Prostate gland (tissue), 2 donors: ENCODE measurements around the gene LIN37. TPM values are rescaled to one million over a fixed set of nuclear protein-coding genes. Genes with fewer than 3 reads are reported as not detected.

Source experiments
- DNase-seq: peaks from one replicate; pipeline ENCODE4 v3.0.0-alpha.2; 2019; ENCODE audit warnings: low spot score
- H3K27ac ChIP-seq, 2 donors: fragments of 200-600 bp; sonication (generic); 2 replicates each; pipeline ENCODE4 v1.5.1; 2017 to 2019
- H3K27me3 ChIP-seq: fragments of 200-600 bp; sonication (generic); replicated peaks from 2 replicates; pipeline ENCODE4 v1.5.1; 2019; ENCODE audit not compliant: insufficient read depth
- H3K36me3 ChIP-seq, 2 donors: fragments of 200-600 bp; sonication (generic); 1 replicate in 1 of 2; 2 replicates in 1 of 2; pipeline versions ENCODE4 v1.5.1 to v1.8.1; 2017 to 2019
- H3K4me1 ChIP-seq: fragments of 200-600 bp; sonication (generic); replicated peaks from 2 replicates; pipeline ENCODE4 v1.5.1; 2019
- H3K4me3 ChIP-seq, 2 donors: fragments of 200-600 bp; sonication (generic); 2 replicates each; pipeline ENCODE4 v1.5.1; 2017 to 2019
- H3K9me3 ChIP-seq: fragments of 200-600 bp; sonication (generic); 2 replicates; pipeline ENCODE4 v1.5.1; 2017
- POLR2A ChIP-seq: fragments of 450-650 bp; IDR thresholded peaks from one replicate; pipeline ENCODE4 v1.6.1; 2016; ENCODE audit warnings: antibody characterized with exemption, mild to moderate bottlenecking
- POLR2AphosphoS5 ChIP-seq: sonication (generic); formaldehyde crosslinking; IDR thresholded peaks from one replicate; pipeline ENCODE4 v1.6.1; 2017; ENCODE audit warnings: antibody characterized with exemption
- WGBS: methylation state at CpG from one replicate; pipeline ENCODE4 v1.1.5; 2018; 5-methylcytosine and 5-hydroxymethylcytosine counted together
- intact Hi-C: fragments of 100-400 bp; cut with DNase I; formaldehyde crosslinking; loops from one replicate; pipeline ENCODE4 v1.14.2; 2022
- total RNA-seq, 2 donors: library from RNA; depleted of rRNA; stranded (reverse); fragments of >200 nt; gene quantifications; one replicate each; pipeline ENCODE4 v1.1.0, GENCODE V29; 2016
- TF ChIP-seq, protein P1 (sequence below), 4 experiments: fragments of 200-600 bp in 2 of 4; fragments of 450-650 bp in 2 of 4; sonication (generic) in 2 of 4; IDR thresholded peaks; 1 replicate in 3 of 4; 2 replicates in 1 of 4; pipeline ENCODE4 v1.5.1; 2016 to 2019; ENCODE audit warnings: antibody characterized with exemption in 4 of 4, mild to moderate bottlenecking in 2 of 4, moderate library complexity in 2 of 4

LIN37 gene, protein sequence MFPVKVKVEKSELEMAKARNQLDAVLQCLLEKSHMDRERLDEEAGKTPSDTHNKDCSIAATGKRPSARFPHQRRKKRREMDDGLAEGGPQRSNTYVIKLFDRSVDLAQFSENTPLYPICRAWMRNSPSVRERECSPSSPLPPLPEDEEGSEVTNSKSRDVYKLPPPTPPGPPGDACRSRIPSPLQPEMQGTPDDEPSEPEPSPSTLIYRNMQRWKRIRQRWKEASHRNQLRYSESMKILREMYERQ
- 10 to 100 TPM in 1 of 2 donors, 1 to 10 TPM in 1; 4.2 to 13.0 TPM for total RNA-seq

DNA sequence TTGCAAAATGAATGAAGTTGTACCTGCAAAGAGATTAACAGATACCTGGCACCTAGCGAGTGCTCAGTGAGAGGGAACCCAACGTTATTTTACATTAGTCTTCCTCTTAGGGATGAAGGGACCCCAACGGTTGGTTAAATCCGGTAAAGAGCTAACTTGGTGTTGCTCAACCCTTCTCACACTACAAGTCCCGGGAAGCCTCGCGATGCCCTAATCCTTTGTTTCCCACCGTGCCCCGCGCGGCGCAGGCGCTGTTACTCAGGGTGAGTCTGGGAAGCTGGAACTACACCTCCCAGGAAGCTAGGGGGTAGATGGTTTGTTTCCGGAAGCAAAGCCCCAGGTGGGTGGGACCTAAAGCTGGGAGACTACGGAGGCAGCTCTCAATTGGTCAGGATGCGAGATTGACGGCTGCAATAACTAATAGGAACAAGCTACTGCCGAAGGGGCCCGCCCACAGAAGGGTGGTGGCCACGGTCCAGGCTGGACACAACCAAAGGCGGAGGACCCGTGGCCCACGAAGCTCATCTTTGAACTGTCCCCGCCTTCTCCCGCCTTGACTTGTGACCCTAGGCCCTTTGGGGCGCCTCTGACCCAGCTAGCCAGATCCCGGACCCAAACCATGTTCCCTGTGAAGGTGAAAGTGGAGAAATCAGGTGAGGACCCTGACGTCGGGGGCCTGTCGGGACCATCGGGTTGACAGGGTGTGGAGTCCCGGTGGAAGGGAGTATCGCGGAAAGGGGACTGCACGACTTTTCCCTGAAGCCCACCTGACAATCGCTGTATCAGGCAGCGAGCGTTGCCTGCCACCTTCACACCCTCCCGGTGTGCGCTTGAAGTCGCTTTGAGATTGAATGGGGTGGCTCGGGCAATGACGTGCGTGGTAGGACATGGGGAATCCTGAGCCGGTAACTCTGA, at the start of gene LIN37:
Gene LIN37 (plus strand): TSS at position 471 of the 915 bp plus-strand sequence. CDS start 149 bp downstream, at position 620.
- intact Hi-C loops: loop anchor here (10.0 kb wide), 1 partner anchor 466 kb away; the partner anchor contains the start of genes ZNF146 and ZNF565
- TF ChIP-seq POLR2AphosphoS5 (peak; percentile 100), POLR2A (peak; percentile 77)
- TF ChIP-seq, protein P1, sequence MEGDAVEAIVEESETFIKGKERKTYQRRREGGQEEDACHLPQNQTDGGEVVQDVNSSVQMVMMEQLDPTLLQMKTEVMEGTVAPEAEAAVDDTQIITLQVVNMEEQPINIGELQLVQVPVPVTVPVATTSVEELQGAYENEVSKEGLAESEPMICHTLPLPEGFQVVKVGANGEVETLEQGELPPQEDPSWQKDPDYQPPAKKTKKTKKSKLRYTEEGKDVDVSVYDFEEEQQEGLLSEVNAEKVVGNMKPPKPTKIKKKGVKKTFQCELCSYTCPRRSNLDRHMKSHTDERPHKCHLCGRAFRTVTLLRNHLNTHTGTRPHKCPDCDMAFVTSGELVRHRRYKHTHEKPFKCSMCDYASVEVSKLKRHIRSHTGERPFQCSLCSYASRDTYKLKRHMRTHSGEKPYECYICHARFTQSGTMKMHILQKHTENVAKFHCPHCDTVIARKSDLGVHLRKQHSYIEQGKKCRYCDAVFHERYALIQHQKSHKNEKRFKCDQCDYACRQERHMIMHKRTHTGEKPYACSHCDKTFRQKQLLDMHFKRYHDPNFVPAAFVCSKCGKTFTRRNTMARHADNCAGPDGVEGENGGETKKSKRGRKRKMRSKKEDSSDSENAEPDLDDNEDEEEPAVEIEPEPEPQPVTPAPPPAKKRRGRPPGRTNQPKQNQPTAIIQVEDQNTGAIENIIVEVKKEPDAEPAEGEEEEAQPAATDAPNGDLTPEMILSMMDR (IDR thresholded peaks at IDR 0.05): peak in 3 of 4 experiments; percentile 8 to 67 (median 60)
- peaks cover 13% of the 10 kb centered on the region for H3K4me1 ChIP-seq

DNA sequence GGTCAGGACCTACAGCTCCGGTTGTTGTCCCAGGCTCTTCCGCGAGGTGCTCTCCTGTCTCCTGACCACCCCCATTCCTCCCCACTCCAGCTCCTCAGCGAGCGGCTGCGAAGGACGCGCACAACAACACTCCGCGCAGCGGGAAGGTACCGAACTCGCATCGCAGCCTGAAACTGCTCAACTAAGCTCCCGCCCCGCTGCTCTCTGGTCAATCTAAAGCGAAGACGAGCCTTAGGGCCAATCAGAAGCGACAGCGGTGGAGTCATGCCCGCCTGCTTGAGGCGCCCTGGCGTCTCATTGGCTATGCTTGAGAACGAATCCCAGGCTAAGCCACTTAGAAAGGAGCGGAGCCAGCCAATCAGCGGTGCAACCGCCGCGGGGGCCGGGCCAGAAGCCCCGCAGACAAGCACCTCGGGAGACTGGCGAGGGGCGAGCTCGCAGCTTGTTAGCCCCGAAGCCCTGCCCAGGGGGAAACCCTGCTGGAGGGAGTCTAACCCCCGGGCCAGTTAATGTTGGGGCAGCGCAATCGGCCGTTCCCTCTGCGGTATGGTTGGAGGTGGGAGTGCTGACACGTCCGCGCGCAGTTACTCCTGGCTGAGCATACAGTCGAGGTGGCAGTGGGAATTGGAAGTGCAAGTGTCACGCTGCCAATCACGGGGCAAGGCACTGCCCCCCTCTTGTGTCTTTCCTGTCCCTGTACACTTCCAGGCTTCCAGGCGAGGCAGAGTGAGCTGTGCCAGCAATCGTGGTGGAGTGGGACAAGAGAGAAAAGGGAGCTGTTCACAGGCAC, 46.0 kb upstream of the LIN37 start:
- H3K36me3 ChIP-seq: no peaks in the 10 kb centered on the region
- no peaks in the 10 kb centered on the region for H3K9me3 ChIP-seq
- intact Hi-C loops: no loop called here
- TF ChIP-seq, protein P1 (IDR thresholded peaks at IDR 0.05): no peak
- peak; percentile 90 for TF ChIP-seq POLR2AphosphoS5
- DNase-seq: peak; percentile 98
- peak overlapping the region in 1 of 2 donors; percentile 42 for H3K27ac ChIP-seq
- peak overlapping the region; percentile 40 to 58 for H3K4me3 ChIP-seq
- no peaks in the 10 kb centered on the region for H3K27me3 ChIP-seq
- H3K4me1 ChIP-seq: no peaks in the 10 kb centered on the region
- under 1% methylated on average over 45 of the region's 50 CpGs for WGBS

More for the DNA sequence above, at the start of gene LIN37:
- DNase-seq: peak; percentile 99
- Histone ChIP-seq H3K9me3 (no peaks in the 10 kb centered on the region), H3K36me3 (peaks cover 0 to 10% of the 10 kb centered on the region in 2 donors), H3K4me3 (peak within 1 kb of the TSS; percentile 81), H3K27me3 (no peaks in the 10 kb centered on the region), H3K27ac (peak within 1 kb of the TSS; percentile 71 to 77)
- under 1% methylated on average over 45 of the region's 45 CpGs for WGBS

DNA sequence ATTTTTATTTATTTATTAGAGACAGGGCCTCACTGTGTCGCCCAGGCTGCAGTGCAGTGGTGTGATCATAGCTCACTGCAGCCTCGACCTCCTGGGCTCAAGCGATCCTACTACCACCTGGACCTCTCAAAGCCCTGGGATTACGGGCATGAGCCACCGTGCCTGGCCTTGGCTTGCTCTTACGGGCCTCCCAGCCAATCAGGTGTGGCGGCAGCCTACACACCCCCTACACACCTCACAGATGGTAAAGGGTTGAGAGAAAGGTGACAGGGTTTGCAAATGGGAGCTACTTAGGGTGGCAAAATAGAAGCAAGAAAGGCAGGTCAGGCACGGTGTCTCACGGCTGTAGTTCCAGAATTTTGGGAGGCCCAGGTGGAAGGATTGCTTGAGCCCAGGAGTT, 45.0 kb upstream of the LIN37 start:
- 43% methylated on average over 9 of the region's 9 CpGs for WGBS
- H3K9me3 ChIP-seq: no peaks in the 10 kb centered on the region
- no peak for DNase-seq
- no peaks in the 10 kb centered on the region for H3K36me3 ChIP-seq
- no peak overlapping the region for H3K27ac ChIP-seq
- no peaks in the 10 kb centered on the region for H3K27me3 ChIP-seq
- intact Hi-C loops: no loop called here
- no peaks in the 10 kb centered on the region for H3K4me1 ChIP-seq
- H3K4me3 ChIP-seq: no peak overlapping the region
- TF ChIP-seq POLR2A (no peak), POLR2AphosphoS5 (no peak)
- TF ChIP-seq, protein P1 (IDR thresholded peaks at IDR 0.05): no peak

DNA sequence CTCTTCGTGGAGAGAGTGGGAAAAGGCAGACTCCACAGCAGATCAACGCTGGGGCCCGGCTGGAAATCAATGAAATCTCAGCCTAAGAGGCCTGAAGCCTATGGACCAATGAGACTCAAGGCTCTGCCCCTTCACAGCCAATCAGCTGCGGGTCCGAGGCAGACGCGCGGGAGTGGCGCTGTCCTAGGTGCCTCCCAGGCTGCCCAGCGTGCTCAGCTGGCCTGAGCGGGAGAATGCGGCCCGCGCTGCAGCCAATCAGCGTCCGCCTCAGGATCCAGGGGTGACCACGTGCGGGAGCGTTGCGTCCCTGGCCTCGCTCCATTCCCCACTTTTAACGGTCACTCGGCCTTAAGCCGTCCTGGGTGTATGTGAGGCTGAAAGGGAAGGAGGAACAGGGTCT, 44.2 kb upstream of the LIN37 start, which contains the start of gene ZBTB32:
Gene ZBTB32 (plus strand): TSS at position 341 of the 400 bp plus-strand sequence. CDS start 10,069 bp downstream, outside the sequence.
- Histone ChIP-seq H3K36me3 (no peaks in the 10 kb centered on the region), H3K4me1 (no peaks in the 10 kb centered on the region), H3K4me3 (no peak within 1 kb of the TSS), H3K27ac (no peak within 1 kb of the TSS), H3K27me3 (no peaks in the 10 kb centered on the region), H3K9me3 (no peaks in the 10 kb centered on the region)
- WGBS: 13% methylated on average over 24 of the region's 24 CpGs
- no peak for DNase-seq
- TF ChIP-seq, protein P1 (IDR thresholded peaks at IDR 0.05): no peak
- TF ChIP-seq POLR2AphosphoS5: no peak
- TF ChIP-seq POLR2A: no peak
- intact Hi-C loops: no loop called here
